ENCODE results near the gene SLC22A6.
"Not testable (repeated sequence)": the region's sequence is repeated elsewhere in the genome, so short reads cannot be mapped to it uniquely, and the experiment has no call there.

SLC22A6 gene

GRCh38 chr11:62985041-62985750 lies 429 bp upstream of the SLC22A6 start:
- peak in 1 of 14 donors; percentile 58 for DNase-seq

- no peak for DNase-seq
Measured at GRCh38 chr11:62983536-62984199, 1.1 kb downstream of the SLC22A6 start.

- no peak for DNase-seq
Measured at GRCh38 chr11:62981743-62982142, 3.0 kb downstream of the SLC22A6 start.

- no peak for DNase-seq
Measured at GRCh38 chr11:62980133-62980760, 4.5 kb downstream of the SLC22A6 start.

GRCh38 chr11:62976109-62976508 lies 8.7 kb downstream of the SLC22A6 start:
- no peak for DNase-seq

GRCh38 chr11:62974848-62975522 lies 9.8 kb downstream of the SLC22A6 start:
- no peak for DNase-seq

- DNase-seq = no peak
Measured at GRCh38 chr11:62965574-62965973, 19.2 kb downstream of the SLC22A6 start.

- DNase-seq = peak in 1 of 14 donors; percentile 31
Measured at GRCh38 chr11:62962391-62962790, 22.4 kb downstream of the SLC22A6 start.

GRCh38 chr11:62961017-62961570 lies 23.7 kb downstream of the SLC22A6 start:
- DNase-seq = no peak

- no peak for DNase-seq
Measured at GRCh38 chr11:62959422-62959980, 25.3 kb downstream of the SLC22A6 start.

- no peak for DNase-seq
Measured at GRCh38 chr11:62958547-62959421, 26.0 kb downstream of the SLC22A6 start.

- DNase-seq = no peak
Measured at GRCh38 chr11:62957147-62957546, 27.6 kb downstream of the SLC22A6 start.

GRCh38 chr11:62954478-62954877 lies 30.3 kb downstream of the SLC22A6 start:
- no peak for DNase-seq

- DNase-seq = no peak
Measured at GRCh38 chr11:62953811-62954210, 31.0 kb downstream of the SLC22A6 start.

- DNase-seq = no peak
Measured at GRCh38 chr11:62948765-62949320, 35.9 kb downstream of the SLC22A6 start.

- not testable (repeated sequence) for DNase-seq
Measured at GRCh38 chr11:62945538-62945937, 39.2 kb downstream of the SLC22A6 start.

GRCh38 chr11:62937528-62937927 lies 47.2 kb downstream of the SLC22A6 start:
- not testable (repeated sequence) for DNase-seq

GRCh38 chr11:62934496-62934785 lies 50.3 kb downstream of the SLC22A6 start:
- no peak for DNase-seq

GRCh38 chr11:62933750-62934495 lies 50.8 kb downstream of the SLC22A6 start:
- no peak for DNase-seq

- no peak for DNase-seq
Measured at GRCh38 chr11:62933285-62933684, 51.5 kb downstream of the SLC22A6 start.

Measured in C1 segment of cervical spinal cord (tissue), 14 donors.